Measurements from ENCODE around the gene CRLF1.
"Not testable (repeated sequence)": the region's sequence is repeated elsewhere in the genome, so short reads cannot be mapped to it uniquely, and the experiment has no call there.

GRCh38 chr19:18592732-18593131, 13.9 kb downstream of the CRLF1 start:
- not testable (repeated sequence) for TF ChIP-seq POLR2AphosphoS5, POU2F2, TAF1, POLR2A (IDR thresholded peaks at IDR 0.05; ENCODE audit: low read depth, low read length)

Data from GM12891 (cell line).